ENCODE results near the gene CMTM2. TPM values are rescaled to one million over a fixed set of nuclear protein-coding genes. Genes with fewer than 3 reads are reported as not detected.
A peak's percentile ranks its signal among the peaks of the same experiment; 100 is the strongest.

CMTM2 gene
- total and polyA plus RNA-seq, 9 of the 15 experiments (the other 6 are each of a cell fraction or from before 2014, with no cell fraction given), result not detected

DNA sequence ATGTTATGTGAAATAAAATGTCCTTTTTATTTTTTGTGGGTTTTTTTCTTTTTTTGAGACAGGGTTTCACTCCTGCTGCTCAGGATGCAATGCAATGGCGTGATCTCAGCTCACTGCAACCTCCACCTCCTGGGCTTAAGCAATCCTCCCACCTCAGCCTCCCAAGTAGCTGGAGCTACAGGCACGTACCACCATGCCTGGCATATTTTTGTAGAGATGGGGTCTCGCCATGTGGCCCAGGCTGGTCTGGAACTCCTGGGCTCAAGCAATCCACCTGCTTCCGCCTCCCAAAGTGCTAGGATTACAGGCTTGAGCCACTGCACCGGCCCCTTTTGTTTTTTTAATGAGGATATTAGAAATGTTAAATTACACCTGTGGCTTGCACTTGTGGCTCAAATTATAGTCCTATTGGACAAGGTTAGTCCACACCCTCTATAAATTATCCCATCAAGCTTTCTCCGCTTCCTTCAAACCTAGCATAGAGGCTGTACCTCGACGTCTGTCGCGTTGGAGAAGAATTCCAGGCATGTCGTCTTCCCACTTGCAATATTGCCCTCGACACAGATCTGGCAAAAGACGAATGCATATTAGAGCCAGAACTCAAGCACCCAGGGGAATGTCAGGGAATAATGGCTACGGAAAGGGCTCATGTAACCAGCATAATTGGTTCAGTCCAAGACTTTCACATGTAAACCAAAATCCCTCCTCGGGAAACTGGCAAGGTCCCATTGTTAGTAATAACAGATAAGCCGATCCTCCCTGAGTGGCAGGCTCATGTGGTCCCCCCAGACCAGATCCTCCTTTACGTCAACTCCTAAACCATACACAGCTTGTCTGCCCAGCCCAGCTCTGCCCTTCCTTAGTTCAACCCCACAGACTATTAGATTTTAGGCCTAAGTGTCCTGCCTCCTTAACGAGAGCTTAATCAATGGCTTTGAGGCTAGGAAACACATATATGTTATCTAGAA, 37.6 kb upstream of the CMTM2 start:
- no TSS peak for BruUV-seq (replicated peaks)
- CTCF ChIA-PET (ENCODE audit: low intra/inter-chr PET ratio), result no interaction called here

GRCh38 chr16:66542396-66542795, 36.9 kb upstream of the CMTM2 start:
- DNase-seq (ENCODE audit: extremely low read depth in 1 of 4, low spot score in 3 of 4) (no peak), FAIRE-seq (no peak), ATAC-seq (peak; percentile 38)
- WGBS (ENCODE audit: insufficient coverage, low coverage, missing lambda C conversion rate), result 37% methylated on average over 3 of the region's 3 CpGs
- BruUV-seq (replicated peaks), result no TSS peak
- CTCF ChIA-PET (ENCODE audit: low intra/inter-chr PET ratio), result no interaction called here
- H3K27ac ChIP-seq (ENCODE audit: extremely low read depth, low read depth, low read length), result no peak overlapping the region
- in situ Hi-C loops (cut with MboI), result no loop called here
- H4K20me1 ChIP-seq (replicated peaks; ENCODE audit: control insufficient read depth, insufficient read depth, low read length), result no peaks in the 10 kb centered on the region
- no peak overlapping the region for H2AFZ ChIP-seq (ENCODE audit: low read depth, low read length)
- POLR2A ChIA-PET, result interaction anchor here (2.5 kb wide), 1 partner anchor 9 kb away, joined by 16 read pairs; the partner anchor contains the start of gene CKLF
- H3K9me1 ChIP-seq (ENCODE audit: control insufficient read depth, insufficient read depth, low read length), result no peaks in the 10 kb centered on the region
- TF ChIP-seq CTCFL (IDR thresholded peaks at IDR 0.05; ENCODE audit: borderline replicate concordance, insufficient read depth, low read depth, low read length, poor library complexity, severe bottlenecking), result no peak
- no peak for TF ChIP-seq KAT2B (IDR thresholded peaks at IDR 0.05; ENCODE audit: low read depth, low read length)
- TF ChIP-seq NR2C1 (IDR thresholded peaks at IDR 0.05), result no peak
- no peak for TF ChIP-seq NR2C1 (tag; IDR thresholded peaks at IDR 0.05)
- H3K27me3 ChIP-seq (ENCODE audit: control insufficient read depth in 2 of 2, insufficient read depth in 2 of 2, low read length in 2 of 2), result no peaks in the 10 kb centered on the region
- no peaks in the 10 kb centered on the region for H3K9me3 ChIP-seq (replicated peaks; ENCODE audit: control insufficient read depth, insufficient read depth, low read depth, low read length)
- H3K4me2 ChIP-seq (ENCODE audit: insufficient read depth, low read length), result no peak overlapping the region
- H3K4me3 ChIP-seq, result no peak overlapping the region
- H3K4me1 ChIP-seq (replicated peaks in 1 of 2; ENCODE audit: control insufficient read depth in 2 of 2, insufficient read depth in 2 of 2, low read length in 2 of 2), result no peaks in the 10 kb centered on the region
- H3K36me3 ChIP-seq (ENCODE audit: control insufficient read depth, insufficient read depth, low read length), result peaks cover 3% of the 10 kb centered on the region; the same call in 1 of the 3 replicates
- intact Hi-C loops (cut with micrococcal nuclease), result no loop called here
- no peaks in the 10 kb centered on the region for H3K79me2 ChIP-seq (ENCODE audit: control insufficient read depth, insufficient read depth, low read length)
- no peak overlapping the region for H3K9ac ChIP-seq (ENCODE audit: insufficient read depth in 1 of 2, low read depth in 2 of 2, low read length in 2 of 2)

More for the DNA sequence above, 37.6 kb upstream of the CMTM2 start:
- 76% methylated on average over 17 of the region's 18 CpGs for WGBS (ENCODE audit: insufficient coverage, low coverage, missing lambda C conversion rate)
- in situ Hi-C loops (cut with MboI) (no loop called here), intact Hi-C loops (cut with micrococcal nuclease) (no loop called here)
- POLR2A ChIA-PET, result interaction anchor here (0.6 to 2.5 kb wide), 2 partner anchors 10 to 20 kb away, joined by 3 to 16 read pairs; partner anchors contain the start of gene CKLF
- H3K9me3 ChIP-seq (replicated peaks; ENCODE audit: control insufficient read depth, insufficient read depth, low read depth, low read length), result no peaks in the 10 kb centered on the region
- H4K20me1 ChIP-seq (replicated peaks; ENCODE audit: control insufficient read depth, insufficient read depth, low read length), result no peaks in the 10 kb centered on the region
- FAIRE-seq (no peak), ATAC-seq (no peak), DNase-seq (ENCODE audit: extremely low read depth in 1 of 4, low spot score in 3 of 4) (no peak)
- no peaks in the 10 kb centered on the region for H3K79me2 ChIP-seq (ENCODE audit: control insufficient read depth, insufficient read depth, low read length)
- peaks cover 3% of the 10 kb centered on the region; the same call in 1 of the 3 replicates for H3K36me3 ChIP-seq (ENCODE audit: control insufficient read depth, insufficient read depth, low read length)
- no peak overlapping the region for H3K4me3 ChIP-seq
- TF ChIP-seq POLR2B (IDR thresholded peaks at IDR 0.05; ENCODE audit: low read depth, partially characterized antibody), result no peak
- no peak for TF ChIP-seq NFE2 (IDR thresholded peaks at IDR 0.05; ENCODE audit: low read depth)
- no peak for TF ChIP-seq SIX5 (IDR thresholded peaks at IDR 0.05; ENCODE audit: borderline replicate concordance in 1 of 2, insufficient read depth in 1 of 2, low read depth in 1 of 2, low read length in 2 of 2)
- H3K9ac ChIP-seq (ENCODE audit: insufficient read depth in 1 of 2, low read depth in 2 of 2, low read length in 2 of 2), result no peak overlapping the region
- no peak overlapping the region for H3K27ac ChIP-seq (ENCODE audit: extremely low read depth, low read depth, low read length)
- no peak overlapping the region for H3K4me2 ChIP-seq (ENCODE audit: insufficient read depth, low read length)
- no peaks in the 10 kb centered on the region for H3K27me3 ChIP-seq (ENCODE audit: control insufficient read depth in 2 of 2, insufficient read depth in 2 of 2, low read length in 2 of 2)
- H3K9me1 ChIP-seq (ENCODE audit: control insufficient read depth, insufficient read depth, low read length), result no peaks in the 10 kb centered on the region
- no peak overlapping the region for H2AFZ ChIP-seq (ENCODE audit: low read depth, low read length)
- H3K4me1 ChIP-seq (replicated peaks in 1 of 2; ENCODE audit: control insufficient read depth in 2 of 2, insufficient read depth in 2 of 2, low read length in 2 of 2), result no peaks in the 10 kb centered on the region

All from K562 (cell line).